Colonic mucosa (tissue), 4 donors: ENCODE results near the gene SCG5. TPM values are rescaled to one million over a fixed set of nuclear protein-coding genes. Genes with fewer than 3 reads are reported as not detected.
"Not testable (repeated sequence)": the region's sequence is repeated elsewhere in the genome, so short reads cannot be mapped to it uniquely, and the experiment has no call there.

Experiments
- DNase-seq: peaks from one replicate; pipeline ENCODE4 v3.0.0-alpha.2; 2020
- H3K27ac ChIP-seq: fragments of 200-600 bp; one replicate; pipeline ENCODE4 v1.8.0; 2021
- H3K27me3 ChIP-seq: fragments of 200-600 bp; one replicate; pipeline ENCODE4 v1.8.0; 2021
- H3K36me3 ChIP-seq: fragments of 200-600 bp; one replicate; pipeline ENCODE4 v1.8.0; 2021
- H3K4me1 ChIP-seq: fragments of 200-600 bp; one replicate; pipeline ENCODE4 v1.8.0; 2021; ENCODE audit warnings: mild to moderate bottlenecking
- H3K4me3 ChIP-seq: fragments of 200-600 bp; one replicate; pipeline ENCODE4 v1.8.0; 2021
- H3K9ac ChIP-seq, 2 donors: one replicate each; pipeline ENCODE4 v1.7.0; 2013; ENCODE audit warnings: control low read depth in 2 of 2, low read depth in 2 of 2, low read length in 2 of 2
- H3K9me3 ChIP-seq: fragments of 200-600 bp; one replicate; pipeline ENCODE4 v1.8.0; 2021
- intact Hi-C: fragments of 100-400 bp; cut with DNase I; formaldehyde crosslinking; loops from one replicate; pipeline ENCODE4 v1.14.1; 2022
- total RNA-seq, 2 donors: library from RNA; stranded (reverse); fragmentation: NEBNext Ultra II Directional in 1 of 2; extraction: Animal tissue kit (Norgen Biotek cat#: 25700) in 1 of 2; gene quantifications; one replicate each; pipeline ENCODE4 v1.2.1, GENCODE V29; 2021
- TF ChIP-seq, protein P1 (sequence below): fragments of 200-600 bp; IDR thresholded peaks from one replicate; pipeline ENCODE4 v1.8.0; 2022; ENCODE audit warnings: antibody characterized with exemption, mild to moderate bottlenecking
- donor health status: healthy.
- donor health status: DM: no; HTN: no; CAD: no.
- donor health status: DM: no; HTN: no; CAD: no.

The SCG5 gene, protein sequence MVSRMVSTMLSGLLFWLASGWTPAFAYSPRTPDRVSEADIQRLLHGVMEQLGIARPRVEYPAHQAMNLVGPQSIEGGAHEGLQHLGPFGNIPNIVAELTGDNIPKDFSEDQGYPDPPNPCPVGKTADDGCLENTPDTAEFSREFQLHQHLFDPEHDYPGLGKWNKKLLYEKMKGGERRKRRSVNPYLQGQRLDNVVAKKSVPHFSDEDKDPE
- total RNA-seq, result 1 to 10 TPM; 4.1 to 9.6 TPM

- Histone ChIP-seq H3K27me3 (no peaks in the 10 kb centered on the region), H3K27ac (no peak within 1 kb of the TSS), H3K4me1 (no peaks in the 10 kb centered on the region), H3K36me3 (no peaks in the 10 kb centered on the region), H3K9me3 (no peaks in the 10 kb centered on the region), H3K4me3 (peak within 1 kb of the TSS; percentile 26), H3K9ac (no peak within 1 kb of the TSS)
- intact Hi-C loops, result no loop called here
- peak; percentile 53 for DNase-seq
- TF ChIP-seq, protein P1, sequence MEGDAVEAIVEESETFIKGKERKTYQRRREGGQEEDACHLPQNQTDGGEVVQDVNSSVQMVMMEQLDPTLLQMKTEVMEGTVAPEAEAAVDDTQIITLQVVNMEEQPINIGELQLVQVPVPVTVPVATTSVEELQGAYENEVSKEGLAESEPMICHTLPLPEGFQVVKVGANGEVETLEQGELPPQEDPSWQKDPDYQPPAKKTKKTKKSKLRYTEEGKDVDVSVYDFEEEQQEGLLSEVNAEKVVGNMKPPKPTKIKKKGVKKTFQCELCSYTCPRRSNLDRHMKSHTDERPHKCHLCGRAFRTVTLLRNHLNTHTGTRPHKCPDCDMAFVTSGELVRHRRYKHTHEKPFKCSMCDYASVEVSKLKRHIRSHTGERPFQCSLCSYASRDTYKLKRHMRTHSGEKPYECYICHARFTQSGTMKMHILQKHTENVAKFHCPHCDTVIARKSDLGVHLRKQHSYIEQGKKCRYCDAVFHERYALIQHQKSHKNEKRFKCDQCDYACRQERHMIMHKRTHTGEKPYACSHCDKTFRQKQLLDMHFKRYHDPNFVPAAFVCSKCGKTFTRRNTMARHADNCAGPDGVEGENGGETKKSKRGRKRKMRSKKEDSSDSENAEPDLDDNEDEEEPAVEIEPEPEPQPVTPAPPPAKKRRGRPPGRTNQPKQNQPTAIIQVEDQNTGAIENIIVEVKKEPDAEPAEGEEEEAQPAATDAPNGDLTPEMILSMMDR, result no peak
Observed at GRCh38 chr15:32641517-32642059, at the start of gene SCG5. SCG5 (plus strand) TSS chr15:32641710; CDS start chr15:32643593, 1,883 bp downstream.

DNA sequence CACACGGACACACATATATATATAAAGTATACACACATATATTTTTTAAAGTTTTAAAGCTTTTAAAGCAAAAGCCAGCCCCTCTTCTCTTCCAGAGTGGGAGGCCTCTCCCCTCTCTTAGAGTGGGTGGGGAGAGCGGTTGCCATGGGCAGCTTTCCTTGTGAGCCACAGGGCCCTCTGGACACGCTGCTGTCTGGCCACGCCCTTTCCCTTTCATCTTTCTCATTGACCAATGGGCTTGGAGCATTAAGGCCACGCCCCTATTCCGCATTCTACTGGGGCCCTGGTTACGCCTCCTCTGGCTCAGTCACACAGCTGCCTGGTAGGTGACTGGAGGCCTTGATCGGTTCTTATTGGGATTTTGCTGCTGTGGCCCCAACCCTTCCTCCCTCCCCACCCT is 48.4 kb upstream of the SCG5 start, which contains the start of gene GOLGA8N:
Gene GOLGA8N, plus strand, starts transcription at position 306 of the 400 bp plus-strand sequence.
- H3K4me1 ChIP-seq, H3K27ac ChIP-seq, intact Hi-C loops, H3K9ac ChIP-seq, H3K4me3 ChIP-seq, DNase-seq, H3K27me3 ChIP-seq, H3K9me3 ChIP-seq, H3K36me3 ChIP-seq: not testable (repeated sequence)

DNA sequence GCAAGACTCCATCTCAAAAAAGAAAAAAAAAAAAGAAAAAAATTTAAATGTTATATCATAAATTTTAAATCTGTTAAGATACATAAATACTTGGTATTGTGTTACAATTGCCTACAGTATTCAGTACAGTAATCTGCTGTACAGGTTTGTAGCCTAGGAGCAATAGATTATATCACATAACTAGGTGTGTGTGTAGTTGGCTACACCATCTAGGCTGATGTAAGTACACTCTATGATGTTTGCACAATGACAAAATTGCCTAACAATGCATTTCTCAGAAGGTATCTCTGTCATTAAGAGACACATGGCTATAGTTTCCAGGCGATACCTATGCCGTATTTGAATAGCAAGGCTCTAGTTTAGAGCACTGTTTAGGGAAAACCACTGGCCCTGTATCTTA is 32.0 kb upstream of the SCG5 start:
- intact Hi-C loops, DNase-seq, H3K9me3 ChIP-seq, H3K27me3 ChIP-seq, H3K9ac ChIP-seq, H3K4me1 ChIP-seq, H3K36me3 ChIP-seq, H3K4me3 ChIP-seq, H3K27ac ChIP-seq: not testable (repeated sequence)

DNA sequence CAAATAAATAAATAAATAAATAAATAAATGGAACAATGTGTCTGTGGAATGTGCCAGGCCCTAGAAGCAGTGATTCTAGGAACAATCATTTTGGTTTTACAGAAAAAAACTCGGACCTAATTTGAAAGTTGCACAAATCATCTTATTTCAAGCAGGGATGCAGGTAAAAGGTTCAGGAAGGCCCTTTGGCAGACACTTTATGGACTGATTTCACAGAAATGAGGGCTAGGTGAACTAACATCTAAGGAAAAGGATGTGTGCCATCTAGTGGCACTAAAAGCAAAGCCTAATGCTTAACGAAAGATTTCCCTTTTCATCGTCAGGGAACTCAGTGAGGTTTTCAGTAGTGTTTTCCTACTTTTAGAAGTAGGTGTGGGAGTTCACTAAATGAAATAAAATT is 30.8 kb upstream of the SCG5 start:
- H3K27me3 ChIP-seq, H3K9me3 ChIP-seq, H3K4me1 ChIP-seq, intact Hi-C loops, H3K4me3 ChIP-seq, H3K9ac ChIP-seq, H3K27ac ChIP-seq, H3K36me3 ChIP-seq, DNase-seq: not testable (repeated sequence)

DNA sequence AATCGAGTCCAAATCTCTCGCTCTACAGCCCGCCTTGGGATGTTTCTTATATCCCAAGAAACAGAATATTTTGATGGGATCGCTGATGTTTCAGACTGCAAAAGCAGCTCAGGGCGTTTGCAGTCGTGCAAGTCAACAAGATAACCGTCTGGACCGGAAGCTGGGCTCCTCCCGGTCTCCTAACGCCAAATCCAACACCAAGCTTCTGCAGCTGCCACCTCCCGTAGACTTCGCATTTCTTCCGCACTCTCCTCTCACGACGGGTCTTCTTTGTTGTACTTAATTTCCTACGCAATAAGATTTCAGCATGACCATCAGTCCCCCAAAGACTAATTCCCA is 26.8 kb upstream of the SCG5 start:
- peak overlapping the region in 1 of 2 donors; percentile 50 for H3K9ac ChIP-seq
- H3K9me3 ChIP-seq, H3K27me3 ChIP-seq, intact Hi-C loops, H3K36me3 ChIP-seq, H3K4me1 ChIP-seq, DNase-seq: not testable (repeated sequence)
- peak overlapping the region; percentile 59 for H3K4me3 ChIP-seq
- H3K27ac ChIP-seq, result peak overlapping the region; percentile 55

DNA sequence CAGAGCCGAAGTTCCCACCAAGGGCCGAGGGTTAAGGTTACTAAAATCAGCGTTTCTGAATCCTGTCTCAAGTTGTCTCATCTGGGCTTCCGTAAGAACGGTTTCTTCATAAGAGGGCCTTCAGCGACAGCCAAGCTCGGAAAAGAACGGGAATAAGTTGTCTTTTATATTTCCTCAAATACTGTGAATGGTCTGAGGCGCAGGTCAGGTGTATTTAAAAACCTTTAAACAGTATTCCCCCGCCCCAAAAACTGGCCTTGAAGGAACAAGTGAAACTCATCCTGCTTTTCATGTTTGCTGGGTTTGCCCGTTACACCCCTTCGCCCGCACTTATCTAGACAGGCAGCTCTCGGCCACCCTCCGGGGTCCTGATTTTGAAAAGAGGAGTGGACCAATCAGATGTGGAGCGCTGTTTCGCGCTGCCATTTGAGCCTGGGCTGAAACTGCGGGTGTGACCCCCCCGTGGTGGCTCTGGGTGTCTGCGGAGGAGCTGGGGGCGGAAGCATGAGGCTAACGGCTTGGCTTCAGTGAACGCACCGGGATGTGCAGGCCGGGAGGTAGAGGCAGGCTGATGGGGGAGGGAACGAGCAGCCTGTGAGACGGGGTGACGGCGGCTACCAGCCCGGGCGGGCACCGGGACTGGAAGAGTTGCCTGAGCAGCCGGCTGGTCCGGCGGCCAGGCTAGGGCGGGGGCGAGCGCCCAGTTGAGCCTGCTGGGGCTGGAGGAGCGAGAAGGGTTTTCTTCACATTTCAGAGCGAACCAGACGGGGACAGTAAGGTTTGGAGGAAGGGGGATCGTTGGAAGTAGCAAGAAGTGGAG is 26.2 kb upstream of the SCG5 start, which contains the start of gene ARHGAP11A:
Gene ARHGAP11A, plus strand, starts transcription at position 454 of the 820 bp plus-strand sequence. CDS start 708 bp downstream, outside the sequence.
- peak within 1 kb of the TSS; percentile 59 for H3K4me3 ChIP-seq
- peak; percentile 89 for DNase-seq
- intact Hi-C loops, H3K4me1 ChIP-seq, H3K36me3 ChIP-seq, H3K27me3 ChIP-seq, H3K9me3 ChIP-seq: not testable (repeated sequence)
- H3K9ac ChIP-seq, result peak within 1 kb of the TSS; percentile 50 to 58
- peak within 1 kb of the TSS; percentile 55 for H3K27ac ChIP-seq

- DNase-seq, H3K27me3 ChIP-seq, H3K9me3 ChIP-seq, intact Hi-C loops, H3K4me1 ChIP-seq, H3K36me3 ChIP-seq: not testable (repeated sequence)
- Histone ChIP-seq H3K27ac (peak overlapping the region; percentile 27), H3K4me3 (peak overlapping the region; percentile 59), H3K9ac (peak overlapping the region in 1 of 2 donors; percentile 58)
Observed at GRCh38 chr15:32615871-32616426, 25.6 kb upstream of the SCG5 start.

- no peak overlapping the region for H3K27ac ChIP-seq
Observed at GRCh38 chr15:32636410-32636809, 5.1 kb upstream of the SCG5 start.

More at GRCh38 chr15:32636410-32636809, 5.1 kb upstream of the SCG5 start:
- TF ChIP-seq, protein P1, result no peak
- Histone ChIP-seq H3K36me3 (no peaks in the 10 kb centered on the region), H3K4me3 (no peak overlapping the region), H3K9me3 (no peaks in the 10 kb centered on the region), H3K9ac (no peak overlapping the region), H3K4me1 (no peaks in the 10 kb centered on the region), H3K27me3 (no peaks in the 10 kb centered on the region)
- intact Hi-C loops, result no loop called here
- no peak for DNase-seq
